Fibroblast of lung (primary cell): Measurements from ENCODE around the gene RETN.

Experiments
- CTCF ChIP-seq, 2 donors: IDR thresholded peaks in 1 of 2; conservative IDR thresholded peaks in 1 of 2; 1 replicate in 1 of 2; 2 replicates in 1 of 2; pipeline ENCODE4 v1.5.1; 2011 to 2012; ENCODE audit warnings: low read length in 2 of 2, control low read depth in 1 of 2, inconsistent platforms in 1 of 2, low read depth in 1 of 2, mild to moderate bottlenecking in 1 of 2
- EZH2 ChIP-seq: IDR thresholded peaks from 2 replicates; pipeline ENCODE4 v1.5.1; 2012; ENCODE audit warnings: low read length, control low read depth, mild to moderate bottlenecking; ENCODE audit errors: missing control alignments

GRCh38 chr19:7629347-7630054 lies 39.3 kb upstream of the RETN start, which contains the start of the genes PET100 and XAB2:
- no peak for TF ChIP-seq CTCF (conservative IDR thresholded peaks at IDR 0.05 in 1 of 2, IDR thresholded peaks at IDR 0.05 in 1 of 2; ENCODE audit: low read depth in 1 of 2, low read length in 2 of 2)
- TF ChIP-seq EZH2: no peak
